Left kidney (tissue), 2 donors: Measurements from ENCODE around the gene PSEN1. TPM values are rescaled to one million over a fixed set of nuclear protein-coding genes. Genes with fewer than 3 reads are reported as not detected.
A peak's percentile ranks its signal among the peaks of the same experiment; 100 is the strongest.
"Not testable (repeated sequence)": the region's sequence is repeated elsewhere in the genome, so short reads cannot be mapped to it uniquely, and the experiment has no call there.

Source experiments
- DNase-seq: peaks from one replicate; pipeline ENCODE4 v3.0.0-alpha.2; 2013
- polyA plus RNA-seq: library from polyadenylated mRNA; unstranded; fragments of 120-200 nt; gene quantifications from one replicate; pipeline ENCODE4 v1.2.1, GENCODE V29; 2013; ENCODE audit not compliant: insufficient read length

PSEN1 gene
- polyA plus RNA-seq, 1 donor, result 73.9 TPM

- DNase-seq, result no peak
Observed at GRCh38 chr14:73153272-73153671, 17.0 kb downstream of the PSEN1 start.

- no peak for DNase-seq
Observed at GRCh38 chr14:73162251-73162650, 25.9 kb downstream of the PSEN1 start.

- no peak for DNase-seq
Observed at GRCh38 chr14:73166399-73166798, 30.1 kb downstream of the PSEN1 start.

- DNase-seq, result no peak
Observed at GRCh38 chr14:73167727-73168126, 31.4 kb downstream of the PSEN1 start.

GRCh38 chr14:73168274-73168673 is 32.0 kb downstream of the PSEN1 start:
- no peak for DNase-seq

- no peak for DNase-seq
Observed at GRCh38 chr14:73168691-73169090, 32.4 kb downstream of the PSEN1 start.

GRCh38 chr14:73169855-73170254 is 33.5 kb downstream of the PSEN1 start:
- DNase-seq, result not testable (repeated sequence)

GRCh38 chr14:73170686-73171085 is 34.4 kb downstream of the PSEN1 start:
- no peak for DNase-seq

GRCh38 chr14:73172500-73172899 is 36.2 kb downstream of the PSEN1 start:
- DNase-seq, result no peak

GRCh38 chr14:73173092-73173735 is 36.9 kb downstream of the PSEN1 start:
- DNase-seq, result peak; percentile 40

- DNase-seq, result no peak
Observed at GRCh38 chr14:73176685-73177084, 40.4 kb downstream of the PSEN1 start.

- no peak for DNase-seq
Observed at GRCh38 chr14:73180385-73180805, 44.1 kb downstream of the PSEN1 start.

- not testable (repeated sequence) for DNase-seq
Observed at GRCh38 chr14:73180969-73181368, 44.7 kb downstream of the PSEN1 start.

- no peak for DNase-seq
Observed at GRCh38 chr14:73188501-73188911, 52.2 kb downstream of the PSEN1 start.

- no peak for DNase-seq
Observed at GRCh38 chr14:73189651-73190050, 53.3 kb downstream of the PSEN1 start.

GRCh38 chr14:73191441-73191840 is 55.1 kb downstream of the PSEN1 start:
- no peak for DNase-seq

- DNase-seq, result not testable (repeated sequence)
Observed at GRCh38 chr14:73194306-73194705, 58.0 kb downstream of the PSEN1 start.

GRCh38 chr14:73198253-73198652 is 61.9 kb downstream of the PSEN1 start:
- DNase-seq, result no peak

GRCh38 chr14:73203527-73203926 is 67.2 kb downstream of the PSEN1 start:
- DNase-seq, result no peak

- no peak for DNase-seq
Observed at GRCh38 chr14:73207615-73208014, 71.3 kb downstream of the PSEN1 start.

GRCh38 chr14:73208390-73208789 is 72.1 kb downstream of the PSEN1 start:
- DNase-seq, result no peak

- no peak for DNase-seq
Observed at GRCh38 chr14:73208846-73209245, 72.5 kb downstream of the PSEN1 start.

GRCh38 chr14:73209953-73210352 is 73.6 kb downstream of the PSEN1 start:
- DNase-seq, result no peak

GRCh38 chr14:73211251-73212040 is 75.1 kb downstream of the PSEN1 start:
- no peak for DNase-seq
